Left lobe of liver (tissue), 2 donors: Measurements from ENCODE around the gene IBA57. TPM values are rescaled to one million over a fixed set of nuclear protein-coding genes. Genes with fewer than 3 reads are reported as not detected.
"Not testable (repeated sequence)": the region's sequence is repeated elsewhere in the genome, so short reads cannot be mapped to it uniquely, and the experiment has no call there.

Experiments used
- ATAC-seq: fragments of 200-7000 bp; cut with Tn5 transposase; one replicate; pipeline ENCODE4 v1.9.1; 2020; ENCODE audit warnings: mild to moderate bottlenecking, moderate library complexity
- DNase-seq: peaks from one replicate; pipeline ENCODE4 v3.0.0-alpha.2; 2020; ENCODE audit warnings: low spot score
- total RNA-seq: library from RNA; stranded (reverse); gene quantifications from one replicate; pipeline ENCODE4 v1.2.1, GENCODE V29; 2021
- donor health status: DM: no; HTN: no; CAD: no; lungs with moderate emphysema.
- donor health status: DM: no; HTN: yes; CAD: no.

The IBA57 gene
- total RNA-seq, 1 donor from 2014 or later, result 9.8 TPM

GRCh38 chr1:228210712-228211530 is 45.3 kb downstream of the IBA57 start:
- ATAC-seq (no peak), DNase-seq (no peak)

- DNase-seq (no peak), ATAC-seq (no peak)
Observed at GRCh38 chr1:228211531-228212414, 46.2 kb downstream of the IBA57 start.

- ATAC-seq, result no peak
- no peak for DNase-seq
Observed at GRCh38 chr1:228212415-228212965, 46.9 kb downstream of the IBA57 start.

- ATAC-seq, result peak; percentile 93
- DNase-seq, result peak; percentile 73
Observed at GRCh38 chr1:228212966-228213844, 47.6 kb downstream of the IBA57 start.

- DNase-seq (no peak), ATAC-seq (no peak)
Observed at GRCh38 chr1:228213917-228214808, 48.6 kb downstream of the IBA57 start.

- no peak for DNase-seq
- no peak for ATAC-seq
Observed at GRCh38 chr1:228214921-228215662, 49.5 kb downstream of the IBA57 start.

GRCh38 chr1:228215663-228216116 is 50.1 kb downstream of the IBA57 start:
- no peak for DNase-seq
- ATAC-seq, result no peak

- DNase-seq (no peak), ATAC-seq (no peak)
Observed at GRCh38 chr1:228216371-228217320, 51.0 kb downstream of the IBA57 start.

- ATAC-seq (no peak), DNase-seq (no peak)
Observed at GRCh38 chr1:228217551-228218344, 52.1 kb downstream of the IBA57 start.

- no peak for DNase-seq
- no peak for ATAC-seq
Observed at GRCh38 chr1:228218513-228219244, 53.1 kb downstream of the IBA57 start.

- ATAC-seq (no peak), DNase-seq (no peak)
Observed at GRCh38 chr1:228219245-228219961, 53.8 kb downstream of the IBA57 start.

GRCh38 chr1:228219962-228220780 is 54.6 kb downstream of the IBA57 start:
- ATAC-seq (no peak), DNase-seq (no peak)

GRCh38 chr1:228221097-228221496 is 55.5 kb downstream of the IBA57 start:
- ATAC-seq, result not testable (repeated sequence)

GRCh38 chr1:228222548-228222947 is 56.9 kb downstream of the IBA57 start:
- ATAC-seq (no peak), DNase-seq (no peak)

More at GRCh38 chr1:228221097-228221496, 55.5 kb downstream of the IBA57 start:
- DNase-seq, result not testable (repeated sequence)
